ENCODE measurements around the gene ADGRA3.

ADGRA3 gene, protein sequence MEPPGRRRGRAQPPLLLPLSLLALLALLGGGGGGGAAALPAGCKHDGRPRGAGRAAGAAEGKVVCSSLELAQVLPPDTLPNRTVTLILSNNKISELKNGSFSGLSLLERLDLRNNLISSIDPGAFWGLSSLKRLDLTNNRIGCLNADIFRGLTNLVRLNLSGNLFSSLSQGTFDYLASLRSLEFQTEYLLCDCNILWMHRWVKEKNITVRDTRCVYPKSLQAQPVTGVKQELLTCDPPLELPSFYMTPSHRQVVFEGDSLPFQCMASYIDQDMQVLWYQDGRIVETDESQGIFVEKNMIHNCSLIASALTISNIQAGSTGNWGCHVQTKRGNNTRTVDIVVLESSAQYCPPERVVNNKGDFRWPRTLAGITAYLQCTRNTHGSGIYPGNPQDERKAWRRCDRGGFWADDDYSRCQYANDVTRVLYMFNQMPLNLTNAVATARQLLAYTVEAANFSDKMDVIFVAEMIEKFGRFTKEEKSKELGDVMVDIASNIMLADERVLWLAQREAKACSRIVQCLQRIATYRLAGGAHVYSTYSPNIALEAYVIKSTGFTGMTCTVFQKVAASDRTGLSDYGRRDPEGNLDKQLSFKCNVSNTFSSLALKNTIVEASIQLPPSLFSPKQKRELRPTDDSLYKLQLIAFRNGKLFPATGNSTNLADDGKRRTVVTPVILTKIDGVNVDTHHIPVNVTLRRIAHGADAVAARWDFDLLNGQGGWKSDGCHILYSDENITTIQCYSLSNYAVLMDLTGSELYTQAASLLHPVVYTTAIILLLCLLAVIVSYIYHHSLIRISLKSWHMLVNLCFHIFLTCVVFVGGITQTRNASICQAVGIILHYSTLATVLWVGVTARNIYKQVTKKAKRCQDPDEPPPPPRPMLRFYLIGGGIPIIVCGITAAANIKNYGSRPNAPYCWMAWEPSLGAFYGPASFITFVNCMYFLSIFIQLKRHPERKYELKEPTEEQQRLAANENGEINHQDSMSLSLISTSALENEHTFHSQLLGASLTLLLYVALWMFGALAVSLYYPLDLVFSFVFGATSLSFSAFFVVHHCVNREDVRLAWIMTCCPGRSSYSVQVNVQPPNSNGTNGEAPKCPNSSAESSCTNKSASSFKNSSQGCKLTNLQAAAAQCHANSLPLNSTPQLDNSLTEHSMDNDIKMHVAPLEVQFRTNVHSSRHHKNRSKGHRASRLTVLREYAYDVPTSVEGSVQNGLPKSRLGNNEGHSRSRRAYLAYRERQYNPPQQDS (N-terminal part only)

GRCh38 chr4:22515888-22516541 is at the start of gene ADGRA3:
TSS of gene ADGRA3 (minus strand) at chr4:22516066. CDS start at chr4:22515784, 282 bp downstream.
- DNase-seq, result peak; percentile 2 to 21

GRCh38 chr4:22556495-22556894 is 40.6 kb upstream of the ADGRA3 start:
- DNase-seq, result no peak

- DNase-seq, result no peak
These were observed 38.8 kb upstream of the ADGRA3 start for GRCh38 chr4:22554670-22555069.

DNA sequence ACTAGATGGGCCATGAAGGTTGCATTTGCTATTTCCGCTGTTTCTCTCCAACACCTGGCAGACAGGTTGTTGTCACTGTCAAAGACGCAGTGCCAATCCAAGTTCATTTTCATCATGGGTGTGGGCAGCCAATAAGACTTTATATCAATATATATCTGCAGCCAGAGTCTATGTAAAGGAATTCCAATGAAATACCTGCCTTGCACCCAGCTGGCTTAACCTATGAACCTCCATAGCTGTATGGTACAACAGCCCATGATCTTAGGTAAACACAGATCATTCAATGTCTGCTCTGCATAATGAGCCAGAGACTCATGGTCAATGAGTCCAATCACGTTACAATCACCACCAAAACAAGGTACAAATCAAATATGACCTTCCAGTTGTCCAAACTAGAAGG is 37.7 kb upstream of the ADGRA3 start:
- DNase-seq, result no peak

GRCh38 chr4:22552812-22553211 is 36.9 kb upstream of the ADGRA3 start:
- DNase-seq, result no peak

- no peak for DNase-seq
These were observed 35.7 kb upstream of the ADGRA3 start for GRCh38 chr4:22551550-22551949.

DNA sequence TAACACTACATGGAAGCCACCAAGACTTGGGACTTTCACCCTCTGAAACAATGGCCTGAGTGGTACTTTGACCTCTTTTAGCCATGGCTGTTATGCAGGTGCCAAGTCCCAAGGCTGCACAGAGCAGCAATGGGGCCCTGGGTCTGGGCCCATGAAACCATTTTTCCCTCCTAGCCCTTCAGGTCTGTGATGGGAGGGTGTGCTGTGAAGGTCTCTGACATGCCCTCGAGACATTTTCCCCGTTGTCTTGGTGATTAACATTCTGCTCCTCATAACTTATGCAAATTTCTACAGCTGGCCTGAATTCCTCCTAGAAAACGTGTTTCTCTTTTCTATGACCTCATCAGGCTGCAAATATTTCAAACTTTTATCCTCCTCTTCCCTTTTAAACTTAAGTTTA is 30.4 kb upstream of the ADGRA3 start:
- DNase-seq, result no peak

- DNase-seq, result no peak
These were observed 23.4 kb upstream of the ADGRA3 start for GRCh38 chr4:22539251-22539650.

DNA sequence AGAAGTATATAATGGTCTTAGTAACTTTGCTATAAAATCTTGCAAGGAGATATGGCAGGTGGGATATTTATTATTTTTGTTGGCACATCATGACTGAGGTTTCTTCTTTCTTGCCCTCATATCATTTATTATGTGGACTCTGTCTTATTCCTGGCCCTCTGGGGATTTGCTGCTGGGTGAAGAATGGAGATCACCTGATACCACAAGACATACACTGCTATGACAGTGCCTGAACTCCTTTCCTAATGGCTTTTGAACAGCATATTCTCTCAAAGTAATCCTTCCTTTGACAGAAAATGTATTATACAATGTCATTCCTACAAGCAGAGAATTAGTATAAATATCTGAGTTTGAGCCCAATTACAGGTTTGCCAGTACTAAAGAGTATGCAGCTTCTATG is 22.0 kb upstream of the ADGRA3 start:
- no peak for DNase-seq

- no peak for DNase-seq
These were observed 18.5 kb upstream of the ADGRA3 start for GRCh38 chr4:22534374-22534773.

DNA sequence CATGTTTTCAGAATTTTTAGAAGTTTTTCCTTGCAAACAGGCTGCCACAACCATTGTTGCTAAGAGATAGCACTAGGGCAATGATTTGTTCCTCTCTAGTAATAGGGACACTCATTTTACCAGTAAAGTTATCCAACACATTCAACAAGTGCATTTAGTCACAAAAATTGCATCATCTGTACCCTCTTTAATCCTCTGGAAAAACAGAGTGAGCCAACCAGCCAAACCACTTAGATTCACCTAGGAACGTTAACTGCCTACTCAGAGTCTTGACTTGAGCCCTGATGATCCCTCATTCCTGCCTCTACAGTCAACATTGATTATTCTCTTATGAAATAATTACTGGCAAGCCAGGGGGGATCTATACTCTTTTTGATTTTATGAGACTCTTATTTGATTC is 17.0 kb upstream of the ADGRA3 start:
- no peak for DNase-seq

DNA sequence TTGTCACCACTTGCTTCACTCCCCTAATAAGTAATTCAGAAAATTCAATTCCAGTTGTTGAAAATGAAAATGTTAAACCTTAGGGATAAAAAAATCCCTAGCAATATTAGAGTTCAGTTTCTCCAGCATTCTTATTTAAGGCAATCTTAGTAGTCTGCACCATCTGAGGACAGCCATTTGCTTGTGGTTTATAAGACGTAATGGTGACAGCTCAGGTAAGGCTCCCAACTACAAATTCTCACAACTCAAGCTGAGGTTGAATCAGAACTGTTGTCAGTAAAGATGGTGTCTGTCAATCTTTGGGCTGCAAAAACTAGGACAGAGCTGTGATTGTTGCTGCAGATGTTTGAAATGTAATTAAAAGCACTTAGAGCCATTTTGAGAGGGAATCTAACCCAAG is 16.3 kb upstream of the ADGRA3 start:
- no peak for DNase-seq

DNA sequence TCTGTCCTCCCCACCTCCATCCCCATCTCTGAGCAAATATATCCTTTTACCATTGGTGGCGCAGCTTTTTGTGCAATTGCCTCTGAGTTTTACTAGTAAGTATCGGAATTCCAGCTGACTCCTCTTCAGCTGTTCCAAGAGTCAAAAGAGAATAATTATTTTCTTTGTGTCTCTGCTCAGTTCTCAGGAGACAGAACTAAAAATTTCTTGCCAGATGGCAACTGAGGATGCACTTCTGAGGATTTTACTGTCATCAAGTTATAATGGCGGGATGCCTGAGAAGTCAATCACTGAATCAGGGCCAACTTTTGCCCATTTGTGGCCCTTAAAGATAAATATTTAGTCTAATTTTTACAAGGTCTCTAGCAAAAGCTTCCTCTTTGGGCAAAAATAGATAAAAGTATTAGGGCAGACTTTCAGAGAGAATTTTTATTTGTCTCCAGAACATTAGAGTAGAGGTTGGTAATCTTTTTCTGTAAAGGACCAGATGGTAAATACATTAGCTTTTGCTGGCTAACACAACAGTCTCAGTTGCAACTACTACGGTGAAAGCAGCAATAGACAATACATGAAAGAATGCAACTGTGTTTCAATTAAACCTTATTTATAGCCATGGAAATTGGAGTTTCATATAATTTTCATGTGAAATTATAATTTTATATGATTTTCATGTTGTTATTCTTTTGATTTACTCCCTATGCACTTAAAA is 15.6 kb upstream of the ADGRA3 start:
- DNase-seq, result no peak

DNA sequence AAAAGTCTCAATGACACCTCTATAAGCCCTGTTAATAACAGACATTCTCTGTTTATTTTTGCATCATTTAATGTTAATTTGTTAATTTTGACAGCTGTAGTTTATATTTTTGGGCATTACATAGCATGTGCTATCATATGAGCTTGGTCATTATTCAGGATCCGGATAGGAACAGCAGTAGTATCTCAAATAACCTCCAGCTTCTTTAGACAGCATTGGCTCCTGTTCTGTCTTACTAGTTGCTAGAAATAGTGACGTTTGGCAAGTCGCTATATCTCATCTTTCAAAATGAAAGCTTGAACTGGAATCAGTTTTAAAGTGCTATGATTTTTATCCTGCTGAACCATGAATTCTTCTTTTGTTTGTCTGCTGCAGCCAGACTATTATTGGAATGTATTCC is 9.0 kb upstream of the ADGRA3 start:
- DNase-seq, result no peak

GRCh38 chr4:22522706-22523501 is 7.0 kb upstream of the ADGRA3 start:
- no peak for DNase-seq

DNA sequence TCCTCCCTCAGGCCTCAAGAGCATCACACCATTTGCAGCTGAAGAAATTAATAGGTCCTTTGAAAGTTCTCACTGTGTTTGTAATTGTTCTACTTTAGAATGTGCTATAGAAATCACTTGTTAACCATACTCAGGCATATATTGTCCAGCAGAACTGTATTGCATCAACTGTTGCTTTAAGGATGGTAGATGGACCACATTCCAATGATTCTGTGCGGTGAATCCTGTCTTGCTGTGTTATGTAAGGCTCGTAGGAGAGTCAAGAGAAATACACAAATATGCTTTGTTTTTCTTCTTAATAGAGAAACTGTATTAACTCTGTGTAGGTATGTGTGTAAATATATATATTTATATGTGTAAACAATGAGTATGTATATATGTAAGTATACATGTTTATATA is 6.3 kb upstream of the ADGRA3 start:
- no peak for DNase-seq

GRCh38 chr4:22521240-22521639 is 5.4 kb upstream of the ADGRA3 start:
- no peak for DNase-seq

DNA sequence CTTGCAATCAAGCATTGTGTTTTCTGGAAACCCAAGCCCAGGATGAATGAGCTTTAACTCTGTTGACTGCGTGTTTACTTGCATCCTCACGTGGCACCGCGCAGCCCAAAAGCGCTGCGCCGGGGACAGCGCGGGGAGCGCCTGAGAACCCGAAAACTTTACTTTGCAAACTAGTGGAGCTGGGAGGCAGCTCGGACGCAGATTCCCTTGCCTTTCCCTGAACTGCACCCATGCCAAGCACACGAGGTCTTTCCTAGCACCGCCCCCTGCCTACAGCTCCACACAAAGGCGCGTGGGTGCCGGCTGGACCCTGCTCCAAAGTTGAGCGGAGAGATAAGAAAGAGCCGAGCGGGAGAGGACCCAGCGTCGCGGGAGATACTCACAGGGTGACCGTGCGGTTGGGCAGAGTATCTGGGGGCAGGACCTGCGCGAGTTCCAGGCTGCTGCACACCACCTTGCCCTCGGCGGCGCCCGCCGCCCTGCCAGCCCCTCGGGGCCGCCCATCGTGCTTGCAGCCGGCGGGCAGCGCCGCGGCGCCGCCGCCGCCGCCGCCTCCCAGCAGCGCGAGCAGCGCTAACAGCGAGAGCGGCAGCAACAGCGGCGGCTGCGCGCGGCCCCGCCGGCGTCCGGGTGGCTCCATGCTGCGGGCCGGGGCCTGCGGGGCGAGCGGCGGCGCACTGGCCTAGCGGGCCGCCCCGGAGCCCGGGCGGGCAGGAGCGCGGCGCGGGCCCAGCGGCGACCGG is 550 bp downstream of the ADGRA3 start:
- peak; percentile 1 to 8 for DNase-seq

- no peak for DNase-seq
These were observed 1.4 kb downstream of the ADGRA3 start for GRCh38 chr4:22514481-22514880.

DNA sequence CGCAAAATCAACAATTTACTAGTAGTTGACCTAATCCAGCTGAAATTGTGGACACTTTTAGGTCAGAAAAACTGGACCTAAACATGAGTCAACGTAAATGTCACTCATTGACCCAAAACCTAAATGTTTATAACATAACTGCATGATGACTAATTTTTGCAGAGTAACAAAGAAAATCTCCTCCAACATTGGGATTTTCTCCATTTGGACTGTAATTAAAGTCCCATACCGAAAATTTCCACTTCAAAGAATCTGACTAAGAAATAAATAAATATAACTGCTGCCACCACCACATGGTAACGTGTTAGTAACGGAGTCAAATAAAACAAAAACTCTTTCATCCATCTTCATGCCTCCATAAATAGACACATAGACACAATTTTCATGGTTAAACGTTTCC is 1.9 kb downstream of the ADGRA3 start:
- DNase-seq, result no peak
